HG02763 (cell line): ENCODE results near the gene BGN.
A peak's percentile ranks its signal among the peaks of the same experiment; 100 is the strongest.

Experiments used
- ATAC-seq: cut with Tn5 transposase; IDR thresholded peaks from one replicate; pipeline ENCODE4 v1.9.1; 2021; ENCODE audit warnings: mild to moderate bottlenecking, moderate library complexity; ENCODE audit not compliant: unreplicated experiment

The BGN gene

DNA sequence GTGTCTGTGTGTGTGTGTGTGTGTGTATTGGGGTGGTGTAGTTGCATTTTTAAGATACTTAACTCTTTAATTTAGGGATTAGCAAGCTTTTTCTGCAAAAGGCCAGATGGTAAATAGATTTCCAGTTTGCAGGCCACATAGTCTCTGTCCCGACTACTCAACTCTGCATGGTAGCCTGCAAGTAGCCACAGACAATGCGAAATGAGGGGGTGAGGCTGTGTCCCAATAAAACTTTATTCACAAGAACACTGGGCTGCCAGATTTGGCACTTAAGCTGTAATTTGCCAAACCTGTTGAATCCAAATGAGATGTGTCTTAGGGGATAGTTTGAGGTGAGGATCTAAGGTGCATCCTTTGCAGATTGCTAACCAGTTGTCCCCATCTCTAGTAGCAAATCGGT, 29.5 kb downstream of the BGN start:
- ATAC-seq = no peak

DNA sequence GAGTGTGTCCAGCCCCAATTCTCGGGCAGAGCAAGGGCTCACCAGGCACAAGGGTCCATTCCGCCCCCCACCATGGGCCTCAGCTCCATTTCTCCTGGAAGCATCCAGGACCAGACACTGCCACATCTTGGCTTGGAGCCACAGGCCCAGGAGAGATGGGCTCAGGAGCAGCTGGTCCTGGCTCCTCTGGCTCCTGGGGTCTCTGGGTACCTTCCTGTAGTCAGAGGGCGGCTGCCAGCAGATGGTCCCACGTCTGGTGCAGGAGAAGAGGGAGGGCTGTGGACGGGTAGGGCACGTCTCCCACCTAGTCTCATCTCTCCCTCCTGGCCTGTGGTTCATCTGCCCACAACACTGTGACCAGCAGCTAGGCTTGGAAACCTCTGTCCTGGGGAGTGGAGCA, 30.7 kb downstream of the BGN start:
- no peak for ATAC-seq

GRCh38 chrX:153526042-153526441, 31.3 kb downstream of the BGN start:
- no peak for ATAC-seq

DNA sequence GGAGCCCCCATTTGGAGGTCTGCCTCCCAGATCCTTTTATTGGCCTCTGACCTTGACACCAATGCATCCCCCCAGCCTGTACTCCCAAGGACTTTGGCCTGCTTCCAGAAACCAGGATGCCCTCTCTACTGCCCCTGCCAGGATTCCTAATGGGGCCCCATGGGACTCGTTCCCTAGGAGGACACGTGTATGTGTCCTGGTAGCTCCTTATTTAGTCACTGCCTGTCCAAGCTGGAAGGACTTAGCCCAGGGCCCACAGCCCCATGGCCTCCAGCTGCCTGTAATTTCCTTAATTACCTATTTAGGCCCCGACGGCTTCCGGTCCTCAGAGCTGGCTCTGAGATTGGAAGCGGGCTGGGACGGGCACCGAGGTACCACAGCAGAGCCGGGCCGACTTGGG, 32.0 kb downstream of the BGN start:
- ATAC-seq = no peak

- ATAC-seq = no peak
Measured at GRCh38 chrX:153527208-153527607, 32.4 kb downstream of the BGN start.

- ATAC-seq = no peak
Measured at GRCh38 chrX:153530411-153531129, 35.8 kb downstream of the BGN start.

DNA sequence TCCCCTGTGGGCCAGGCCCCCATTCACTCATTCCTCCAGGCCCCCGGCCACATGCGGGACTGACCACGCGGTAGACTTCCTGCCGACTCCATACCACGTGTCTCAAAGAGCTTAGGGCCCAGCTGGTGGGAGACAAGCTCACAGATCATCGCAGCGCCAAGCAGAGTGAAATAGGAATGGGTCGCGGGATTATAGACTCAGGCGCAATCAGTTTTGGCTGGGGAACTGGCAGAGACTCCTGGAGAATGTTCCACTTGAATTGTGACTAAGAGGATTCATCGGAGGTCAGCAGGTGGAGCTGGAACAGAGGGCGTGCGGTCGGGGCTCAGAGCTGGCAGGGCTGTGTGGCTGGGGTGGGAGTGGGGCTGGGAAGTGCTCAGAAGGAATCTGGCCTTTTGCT, 38.3 kb downstream of the BGN start:
- no peak for ATAC-seq

DNA sequence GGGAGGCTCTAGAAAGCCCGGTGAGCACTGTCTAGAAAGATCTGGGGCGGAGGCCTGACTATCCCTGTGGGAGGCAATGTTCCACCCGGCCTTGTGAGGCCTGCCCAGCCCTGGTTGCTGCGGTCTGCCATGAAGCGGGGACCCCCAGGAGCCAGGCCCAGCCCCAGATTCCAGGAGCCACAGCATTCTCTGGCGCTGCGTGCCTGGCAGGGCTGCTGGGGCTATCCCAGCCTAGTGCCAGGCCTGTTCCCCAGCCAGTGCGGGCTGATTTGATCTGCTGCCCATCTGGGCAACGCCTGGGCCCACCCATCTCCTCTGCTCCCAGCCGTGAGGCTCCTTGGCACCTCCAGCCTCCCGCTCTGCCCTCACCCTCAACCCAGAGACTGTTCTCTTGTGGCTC, 42.3 kb downstream of the BGN start:
- no peak for ATAC-seq

DNA sequence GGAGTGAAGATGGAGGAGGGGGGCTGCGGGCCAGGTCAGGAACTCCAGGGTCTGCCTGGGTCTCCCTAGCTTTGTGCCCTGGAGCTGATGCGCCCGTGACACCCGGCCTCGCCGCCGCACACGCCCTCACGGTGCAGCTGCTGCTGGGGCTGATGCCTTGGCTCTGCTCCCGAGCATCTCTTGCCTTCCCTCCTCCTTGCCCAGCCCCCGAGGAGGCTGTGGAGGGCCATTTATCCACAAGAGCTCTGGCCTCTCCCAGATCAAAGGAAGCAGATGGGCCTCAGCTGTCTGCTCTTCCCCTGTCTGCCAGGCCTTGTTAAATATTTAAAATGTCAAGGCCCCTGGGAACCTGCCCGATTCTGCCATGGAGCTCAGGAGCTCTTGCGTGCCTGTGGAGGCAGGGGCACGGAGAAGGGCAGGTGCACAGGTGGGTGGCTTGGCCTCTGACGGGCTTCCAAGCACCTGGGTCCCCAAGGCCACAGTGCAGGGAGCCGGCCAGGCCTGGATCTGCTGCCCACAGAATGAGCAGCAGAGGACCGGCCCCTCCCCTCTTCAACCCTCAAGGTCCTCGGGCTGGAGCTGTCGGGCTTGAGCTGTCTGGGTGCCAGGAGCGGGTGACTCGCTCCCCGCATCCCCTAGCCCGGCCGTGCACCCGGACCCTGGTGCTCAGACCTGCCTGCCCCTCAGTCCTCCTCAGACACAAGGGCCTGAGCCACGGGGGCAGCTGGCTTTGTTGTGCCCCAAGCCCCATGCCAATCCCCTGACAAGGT, 42.9 kb downstream of the BGN start:
- ATAC-seq = no peak

- ATAC-seq = no peak
Measured at GRCh38 chrX:153538424-153538823, 43.6 kb downstream of the BGN start.

- ATAC-seq = peak; percentile 53
Measured at GRCh38 chrX:153539171-153539978, 44.6 kb downstream of the BGN start.

GRCh38 chrX:153539979-153540358, 45.2 kb downstream of the BGN start:
- no peak for ATAC-seq

DNA sequence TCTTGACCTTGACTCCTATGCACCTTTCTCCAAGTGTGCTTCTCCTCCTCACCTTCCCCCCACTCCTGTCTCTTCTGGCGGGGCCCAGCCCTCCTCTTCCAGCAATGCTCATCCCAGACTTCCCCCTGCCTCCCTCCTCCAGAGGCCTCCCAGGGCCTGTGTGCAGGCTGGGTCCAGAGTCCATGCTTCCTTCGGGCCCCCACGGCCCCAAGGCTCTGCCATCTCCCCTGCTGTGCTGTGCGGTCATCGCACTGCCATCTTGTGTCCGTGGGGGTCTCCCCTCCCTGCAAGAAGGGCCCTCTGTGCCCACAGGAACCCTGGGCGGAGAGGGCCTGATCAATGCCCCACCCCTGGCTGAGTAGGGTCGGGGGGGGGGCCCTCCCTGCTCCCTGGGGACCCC, 49.9 kb downstream of the BGN start:
- no peak for ATAC-seq

- ATAC-seq = no peak
Measured at GRCh38 chrX:153546386-153546785, 51.6 kb downstream of the BGN start.

DNA sequence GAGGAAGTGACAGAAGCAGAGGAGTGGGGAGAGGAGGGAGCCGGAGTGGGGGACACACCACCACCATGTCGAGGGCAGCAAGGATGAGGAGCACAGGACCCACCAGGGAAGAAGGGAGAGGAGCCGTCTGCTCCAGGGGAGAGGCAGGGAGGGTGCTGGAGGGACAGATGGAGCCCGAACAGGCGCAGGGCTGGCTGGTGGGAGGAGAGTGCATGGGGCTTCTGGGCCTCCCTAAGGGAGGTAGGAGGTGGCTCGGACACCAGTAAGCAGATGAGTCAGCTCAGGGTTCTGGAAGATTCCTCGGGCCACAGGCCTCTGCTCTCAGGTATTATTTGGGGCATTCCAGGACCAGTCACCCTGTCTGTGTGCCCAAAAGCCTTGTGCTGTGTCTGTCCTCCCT, 52.4 kb downstream of the BGN start:
- no peak for ATAC-seq

- no peak for ATAC-seq
Measured at GRCh38 chrX:153549231-153549630, 54.5 kb downstream of the BGN start.

DNA sequence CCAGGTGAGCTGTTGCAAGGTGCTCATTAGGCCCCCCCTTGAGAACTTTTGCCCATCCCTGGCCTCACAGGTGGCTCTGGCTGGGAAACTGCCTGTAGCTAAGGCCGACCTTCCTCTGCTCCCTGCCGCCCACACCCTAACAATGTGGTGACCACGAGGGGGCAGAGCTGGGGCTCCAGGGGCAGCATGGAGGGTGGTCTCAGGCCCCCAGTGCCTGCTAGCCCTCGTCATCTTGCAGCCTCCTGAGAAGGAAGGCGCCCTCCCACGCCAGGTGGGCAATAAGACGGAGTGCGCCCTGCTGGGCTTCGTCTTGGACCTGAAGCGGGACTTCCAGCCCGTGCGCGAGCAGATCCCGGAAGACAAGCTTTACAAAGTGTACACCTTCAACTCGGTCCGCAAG, 55.0 kb downstream of the BGN start:
- no peak for ATAC-seq

DNA sequence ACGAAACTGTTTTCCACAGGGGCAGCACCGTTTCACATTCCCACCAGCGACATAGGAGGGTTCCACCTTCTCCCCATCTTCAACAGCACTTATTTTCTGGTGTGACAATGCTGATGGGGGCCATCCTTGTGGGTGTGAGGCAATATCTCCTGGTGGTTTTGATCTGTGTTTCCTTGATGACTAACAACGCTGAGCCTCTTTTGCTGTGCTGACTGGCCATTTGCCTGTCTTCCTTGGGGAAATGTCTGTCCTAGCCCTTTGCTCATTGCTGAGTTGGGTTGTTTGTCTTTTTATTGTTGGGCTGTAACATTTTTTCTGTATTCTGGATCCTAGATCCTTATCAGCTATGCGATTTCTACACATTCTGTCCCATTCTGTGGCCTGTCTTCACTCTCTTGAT, 56.4 kb downstream of the BGN start:
- no peak for ATAC-seq

DNA sequence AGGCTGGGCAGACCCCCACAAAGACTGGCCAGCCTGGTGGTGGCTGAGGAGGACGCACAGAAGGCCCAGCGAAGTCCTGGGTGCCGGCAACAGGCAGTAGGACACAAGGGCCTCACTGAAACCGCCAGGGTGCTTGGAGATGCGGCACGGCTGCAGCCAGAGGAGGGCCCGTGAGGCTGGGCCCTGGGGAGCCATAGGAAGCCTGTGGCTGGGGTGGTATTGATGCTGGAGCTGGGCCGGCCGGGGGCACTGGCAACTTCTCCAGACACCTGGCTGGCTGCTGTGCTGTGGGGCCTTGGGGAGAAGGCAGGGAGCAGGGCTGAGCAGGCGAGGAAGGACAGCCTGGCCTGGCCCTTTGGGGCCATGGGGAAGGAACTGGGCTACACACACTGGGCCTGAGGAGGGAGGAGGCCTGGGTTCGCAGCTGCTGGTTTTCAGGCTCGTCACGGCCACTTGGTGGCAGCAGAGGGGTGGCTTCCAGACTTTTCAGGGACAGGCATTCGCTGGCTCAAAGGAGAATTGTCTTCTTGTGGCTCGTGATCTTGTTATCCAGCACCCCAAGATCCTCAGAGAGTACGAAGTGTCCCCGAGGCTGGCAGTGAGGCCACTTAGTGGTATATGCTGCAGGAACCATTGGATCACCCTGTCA, 59.9 kb downstream of the BGN start:
- ATAC-seq = no peak

DNA sequence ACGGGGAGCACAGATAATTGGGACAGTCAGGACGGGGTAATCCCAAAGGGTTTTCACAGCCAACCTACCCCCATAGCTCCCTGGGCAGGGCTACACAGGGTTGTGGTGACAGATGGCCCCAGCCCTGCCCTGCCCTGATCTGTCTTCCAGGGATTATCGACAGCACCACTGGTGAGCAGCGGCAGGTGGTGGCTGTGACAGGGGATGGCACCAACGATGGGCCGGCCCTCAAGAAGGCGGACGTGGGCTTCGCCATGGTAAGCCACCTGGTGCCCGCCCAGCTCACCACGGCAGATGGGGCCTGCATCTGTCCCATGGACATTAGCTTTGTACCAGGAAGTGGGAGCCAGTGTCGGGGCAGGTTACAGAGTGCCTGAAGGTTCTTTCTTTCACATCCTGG, 62.0 kb downstream of the BGN start:
- ATAC-seq = no peak

DNA sequence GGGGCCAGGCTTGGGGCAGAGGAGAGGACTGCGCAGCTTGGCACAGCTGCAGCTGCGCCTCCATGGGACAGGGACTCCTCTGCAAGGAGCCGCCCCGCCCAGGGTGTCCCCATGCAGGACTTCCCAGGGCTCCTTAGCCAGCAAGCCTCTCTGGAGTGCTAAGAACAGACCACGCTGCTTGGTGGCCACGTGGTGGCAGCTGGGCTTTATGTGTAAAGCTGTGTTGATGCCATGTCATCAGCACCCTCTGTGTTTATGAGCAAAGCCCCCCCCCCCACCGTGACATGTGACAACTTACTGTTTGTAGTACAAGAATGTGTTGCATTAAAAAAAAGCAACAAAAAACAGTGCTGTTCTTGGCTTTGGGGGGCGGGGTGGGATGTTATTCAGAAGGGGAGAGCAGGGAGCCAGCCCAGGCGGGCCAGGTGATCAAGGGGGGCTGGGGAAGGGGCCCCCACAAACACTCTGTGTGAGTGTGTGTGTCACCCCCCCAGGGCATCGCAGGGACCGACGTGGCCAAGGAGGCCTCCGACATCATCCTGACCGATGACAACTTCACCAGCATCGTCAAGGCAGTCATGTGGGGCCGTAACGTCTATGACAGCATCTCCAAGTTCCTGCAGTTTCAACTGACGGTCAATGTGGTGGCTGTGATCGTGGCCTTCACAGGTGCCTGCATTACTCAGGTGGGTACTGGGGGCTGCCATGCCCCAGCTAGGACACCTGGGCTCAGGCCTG, 63.0 kb downstream of the BGN start:
- ATAC-seq = no peak
